Measurements from ENCODE around the gene CXXC5. TPM values are rescaled to one million over a fixed set of nuclear protein-coding genes. Genes with fewer than 3 reads are reported as not detected.

CXXC5 gene
- total RNA-seq, 1 donor from 2014 or later: 71.7 TPM

DNA sequence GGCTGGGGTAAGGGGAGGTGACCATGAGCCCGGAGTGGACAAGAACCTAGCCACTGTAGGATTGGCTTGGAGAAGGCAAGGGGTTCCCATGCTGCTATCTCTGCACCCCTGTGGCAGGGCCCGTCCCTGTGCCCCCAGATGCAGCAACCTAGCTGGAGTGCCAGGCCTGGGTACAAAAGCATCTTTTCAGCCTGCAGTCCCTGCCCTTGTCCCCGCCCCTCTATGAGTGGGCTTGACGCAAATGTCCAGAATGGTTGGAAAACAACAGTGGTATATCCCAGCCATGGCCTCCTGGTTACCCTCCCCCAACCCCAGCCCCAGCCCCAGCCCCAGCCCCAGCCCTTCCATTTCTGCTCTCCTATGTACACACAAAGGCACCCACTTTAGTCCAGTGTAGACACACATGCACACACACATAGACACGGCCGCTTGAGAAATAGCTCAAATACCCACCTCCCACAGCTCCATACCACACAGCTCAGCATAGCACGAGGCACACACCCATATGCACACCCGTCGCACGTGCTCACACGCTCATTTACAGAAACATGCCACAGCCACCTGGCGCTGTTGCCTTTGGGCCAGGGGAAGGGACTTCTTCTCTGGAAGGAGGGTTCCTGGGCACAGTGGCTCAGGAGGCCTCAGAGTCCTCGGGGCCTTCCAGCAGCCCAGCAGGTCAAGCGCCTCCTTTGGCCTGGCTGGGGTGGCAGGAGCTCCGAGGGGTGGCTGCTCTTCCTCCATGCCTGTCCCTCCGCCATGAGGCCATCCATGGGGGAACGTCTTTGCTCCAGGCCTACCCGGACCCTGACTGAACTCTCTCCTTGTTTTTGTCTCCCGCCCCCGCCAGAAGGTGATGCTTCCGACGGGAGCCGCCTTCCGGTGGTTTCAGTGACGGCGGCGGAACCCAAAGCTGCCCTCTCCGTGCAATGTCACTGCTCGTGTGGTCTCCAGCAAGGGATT, 34.1 kb downstream of the CXXC5 start:
- no peak for DNase-seq (ENCODE audit: low spot score)

DNA sequence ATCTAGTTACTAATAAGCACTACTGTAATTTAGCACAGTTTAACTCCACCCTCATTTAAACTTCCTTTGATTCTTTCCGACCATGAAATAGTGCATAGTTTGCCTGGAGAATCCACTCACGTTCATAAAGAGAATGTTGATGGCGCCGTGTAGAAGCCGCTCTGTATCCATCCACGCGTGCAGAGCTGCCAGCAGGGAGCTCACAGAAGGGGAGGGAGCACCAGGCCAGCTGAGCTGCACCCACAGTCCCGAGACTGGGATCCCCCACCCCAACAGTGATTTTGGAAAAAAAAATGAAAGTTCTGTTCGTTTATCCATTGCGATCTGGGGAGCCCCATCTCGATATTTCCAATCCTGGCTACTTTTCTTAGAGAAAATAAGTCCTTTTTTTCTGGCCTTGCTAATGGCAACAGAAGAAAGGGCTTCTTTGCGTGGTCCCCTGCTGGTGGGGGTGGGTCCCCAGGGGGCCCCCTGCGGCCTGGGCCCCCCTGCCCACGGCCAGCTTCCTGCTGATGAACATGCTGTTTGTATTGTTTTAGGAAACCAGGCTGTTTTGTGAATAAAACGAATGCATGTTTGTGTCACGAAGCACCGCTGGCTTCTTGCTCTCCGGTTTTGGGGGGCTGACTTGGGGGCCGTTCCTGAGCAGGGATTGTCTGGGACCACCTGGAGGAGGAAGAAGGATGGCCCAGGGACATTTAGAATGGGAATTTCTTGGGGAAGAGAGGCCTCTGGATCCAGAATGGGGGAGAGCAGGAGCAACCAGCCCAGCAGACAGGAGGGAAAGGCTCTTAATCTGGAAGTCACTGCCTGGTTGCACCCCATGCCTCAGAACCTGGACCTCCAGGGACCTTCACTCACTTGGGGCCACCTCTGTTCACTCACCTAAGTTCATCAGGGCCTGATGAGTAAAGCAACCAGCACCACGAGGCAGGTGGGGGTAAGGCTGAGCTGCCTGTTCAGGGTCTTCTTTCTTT, 35.4 kb downstream of the CXXC5 start:
- no peak for DNase-seq (ENCODE audit: low spot score)

GRCh38 chr5:139684350-139684880, 36.3 kb downstream of the CXXC5 start:
- DNase-seq (ENCODE audit: low spot score): no peak

GRCh38 chr5:139684881-139685749, 37.0 kb downstream of the CXXC5 start:
- no peak for DNase-seq (ENCODE audit: low spot score)

DNA sequence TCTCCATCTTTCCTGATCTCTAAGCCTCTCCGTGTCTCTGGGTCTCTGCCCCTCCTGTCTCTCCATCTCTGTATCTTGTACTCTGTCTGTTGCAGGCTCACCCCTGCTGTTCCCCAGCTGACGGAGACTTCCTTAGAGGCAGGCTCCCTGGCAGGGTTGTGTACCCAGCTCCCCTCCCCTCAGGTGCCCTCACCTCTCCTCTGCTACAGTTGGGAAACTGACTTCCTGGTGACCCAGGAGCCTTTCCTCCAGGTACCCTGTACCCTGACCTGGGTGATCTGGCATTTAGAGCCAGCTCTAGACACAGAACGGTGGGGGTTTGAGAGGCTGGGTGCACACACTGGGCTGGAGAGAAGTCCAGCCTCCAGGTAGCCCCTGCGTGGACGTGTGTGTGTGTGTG, 37.7 kb downstream of the CXXC5 start:
- DNase-seq (ENCODE audit: low spot score): no peak

- DNase-seq (ENCODE audit: low spot score): no peak
These were observed 38.2 kb downstream of the CXXC5 start for GRCh38 chr5:139686356-139686705.

GRCh38 chr5:139686706-139687441, 38.7 kb downstream of the CXXC5 start:
- no peak for DNase-seq (ENCODE audit: low spot score)

DNA sequence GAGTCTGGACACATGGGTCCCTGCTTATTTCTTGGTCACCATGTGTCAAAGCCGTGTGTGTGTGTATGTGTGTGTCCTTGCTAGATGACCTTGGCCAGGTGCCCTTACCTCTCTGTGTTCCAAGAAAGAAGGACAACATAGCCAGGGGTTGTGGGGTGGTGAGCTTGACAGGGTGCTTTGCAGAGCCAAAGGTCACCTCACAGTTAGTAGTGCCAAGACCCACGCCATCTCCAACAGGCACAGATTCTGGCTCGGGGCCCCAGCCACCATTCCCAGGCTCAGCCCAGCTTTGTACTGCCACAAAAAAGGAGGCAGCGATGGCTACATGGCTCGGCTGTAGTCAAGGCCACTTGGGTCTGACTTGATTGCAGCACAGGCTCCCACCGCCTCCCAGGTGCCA, 39.5 kb downstream of the CXXC5 start:
- no peak for DNase-seq (ENCODE audit: low spot score)

DNA sequence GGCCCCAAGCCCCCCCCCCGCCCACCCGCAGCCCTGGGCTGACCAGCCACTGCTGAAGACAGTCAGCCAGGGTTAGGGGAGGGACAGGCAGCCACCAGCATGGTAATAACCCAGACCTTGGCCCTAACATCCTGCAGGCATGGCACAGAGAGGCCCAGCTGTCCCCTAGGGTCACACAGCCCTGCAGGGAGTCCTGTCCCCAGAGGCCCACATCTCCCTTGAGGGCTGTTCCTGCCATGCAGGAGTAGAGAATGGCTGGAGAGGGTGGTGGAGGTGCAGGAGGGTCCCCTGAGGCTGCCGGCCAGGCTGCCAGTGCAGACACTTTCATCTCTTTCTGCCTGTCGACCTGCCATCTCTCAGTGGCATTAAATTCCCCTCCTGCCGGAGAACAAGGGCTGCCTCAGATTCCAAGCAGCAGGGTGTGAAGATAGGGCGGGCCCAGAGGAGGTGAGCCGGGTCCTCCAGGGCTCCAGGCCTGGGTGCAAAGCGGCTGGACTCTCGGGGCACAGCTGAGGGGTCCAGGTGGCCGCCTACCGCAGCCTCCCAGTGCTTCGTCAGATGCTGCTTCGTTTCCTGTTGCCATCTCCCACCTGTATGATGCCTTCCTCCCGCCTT, 40.0 kb downstream of the CXXC5 start:
- no peak for DNase-seq (ENCODE audit: low spot score)

GRCh38 chr5:139688751-139689372, 40.7 kb downstream of the CXXC5 start:
- DNase-seq (ENCODE audit: low spot score): no peak

- DNase-seq (ENCODE audit: low spot score): no peak
These were observed 41.5 kb downstream of the CXXC5 start for GRCh38 chr5:139689631-139690063.

GRCh38 chr5:139690064-139690802, 42.1 kb downstream of the CXXC5 start:
- no peak for DNase-seq (ENCODE audit: low spot score)

GRCh38 chr5:139690803-139691629, 42.9 kb downstream of the CXXC5 start:
- DNase-seq (ENCODE audit: low spot score): no peak

DNA sequence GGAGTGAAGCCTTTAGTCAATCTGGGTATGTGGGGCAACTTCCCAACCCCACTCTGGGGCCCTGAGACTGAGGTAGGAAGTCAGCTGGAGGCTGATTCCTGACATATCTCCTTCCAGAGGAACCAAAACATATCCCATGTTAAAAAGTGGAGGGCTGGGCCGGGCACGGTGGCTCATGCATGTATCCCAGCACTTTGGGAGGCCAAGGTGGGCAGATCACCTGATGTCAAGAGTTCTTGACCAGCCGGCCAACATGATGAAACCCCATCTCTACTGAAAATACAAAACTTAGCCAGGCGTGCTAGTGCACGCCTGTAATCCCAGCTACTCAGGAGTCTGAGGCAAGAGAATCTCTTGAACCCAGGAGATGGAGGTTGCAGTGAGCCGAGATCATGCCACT, 44.0 kb downstream of the CXXC5 start:
- DNase-seq (ENCODE audit: low spot score): no peak

DNA sequence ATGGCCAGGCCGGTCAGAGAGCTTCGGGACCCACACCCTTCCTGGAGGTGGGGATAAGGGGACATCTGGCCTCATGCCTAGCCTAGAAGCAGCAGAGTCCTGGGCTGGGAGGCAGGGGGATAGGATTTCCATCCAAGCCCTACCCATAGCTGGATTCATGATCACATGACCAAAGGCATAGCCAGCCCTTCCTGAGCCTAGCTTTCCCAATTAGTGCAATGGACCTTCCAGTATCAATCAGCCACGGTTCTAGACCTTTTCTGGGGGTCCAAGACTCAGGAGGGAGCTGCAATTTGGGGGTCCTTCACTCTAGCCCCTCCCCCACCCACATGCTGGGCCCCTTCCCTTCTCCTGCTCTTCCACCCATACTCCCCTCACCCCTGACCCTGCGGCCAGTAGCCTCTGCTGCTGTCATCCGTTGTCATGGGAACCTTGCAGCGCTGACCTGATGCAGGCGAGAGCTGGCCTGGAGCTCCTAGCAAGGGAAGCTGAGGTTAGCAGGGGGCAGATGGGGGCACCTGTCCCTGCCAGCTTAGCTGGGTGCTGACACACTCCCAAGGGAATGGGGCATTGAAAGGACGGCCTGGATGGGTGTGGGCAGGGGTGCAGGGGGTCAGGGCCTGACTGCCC, 44.6 kb downstream of the CXXC5 start:
- no peak for DNase-seq (ENCODE audit: low spot score)

GRCh38 chr5:139693676-139694364, 45.7 kb downstream of the CXXC5 start:
- DNase-seq (ENCODE audit: low spot score): no peak

Measured in mucosa of gallbladder (tissue), 1 donor.